NCI-H2196 (cell line): ENCODE measurements around the gene DTNB.
"Not testable (repeated sequence)": the region's sequence is repeated elsewhere in the genome, so short reads cannot be mapped to it uniquely, and the experiment has no call there.

Source experiments
- DNase-seq: peaks from one replicate; lab custom pipeline; 2025; ENCODE audit not compliant: unreplicated experiment; lab: John Stamatoyannopoulos, UW

Gene DTNB

GRCh38 chr2:25424426-25425028, 248.8 kb downstream of the DTNB start:
- no peak for DNase-seq

GRCh38 chr2:25421820-25422411, 251.5 kb downstream of the DTNB start:
- DNase-seq = no peak

GRCh38 chr2:25421289-25421688, 252.1 kb downstream of the DTNB start:
- DNase-seq = no peak

GRCh38 chr2:25420820-25421237, 252.5 kb downstream of the DTNB start:
- DNase-seq = no peak

GRCh38 chr2:25419678-25420242, 253.6 kb downstream of the DTNB start:
- no peak for DNase-seq

GRCh38 chr2:25418944-25419677, 254.3 kb downstream of the DTNB start:
- no peak for DNase-seq

- DNase-seq = no peak
These were observed 255.5 kb downstream of the DTNB start for GRCh38 chr2:25417715-25418369.

GRCh38 chr2:25416674-25417073, 256.7 kb downstream of the DTNB start:
- no peak for DNase-seq

GRCh38 chr2:25414781-25415180, 258.6 kb downstream of the DTNB start:
- DNase-seq = no peak

- DNase-seq = not testable (repeated sequence)
These were observed 260.0 kb downstream of the DTNB start for GRCh38 chr2:25413409-25413808.

- DNase-seq = no peak
These were observed 261.6 kb downstream of the DTNB start for GRCh38 chr2:25411753-25412152.

GRCh38 chr2:25411281-25411680, 262.1 kb downstream of the DTNB start:
- no peak for DNase-seq

- no peak for DNase-seq
These were observed 263.0 kb downstream of the DTNB start for GRCh38 chr2:25410370-25410769.

- no peak for DNase-seq
These were observed 263.9 kb downstream of the DTNB start for GRCh38 chr2:25409468-25409867.

GRCh38 chr2:25409044-25409443, 264.3 kb downstream of the DTNB start:
- no peak for DNase-seq

- no peak for DNase-seq
These were observed 267.6 kb downstream of the DTNB start for GRCh38 chr2:25405611-25406295.

- not testable (repeated sequence) for DNase-seq
These were observed 270.1 kb downstream of the DTNB start for GRCh38 chr2:25403120-25403760.

- DNase-seq = no peak
These were observed 270.9 kb downstream of the DTNB start for GRCh38 chr2:25402477-25402876.

- peak; percentile 42 for DNase-seq
These were observed 271.9 kb downstream of the DTNB start for GRCh38 chr2:25401307-25402026.
